Neural progenitor cell (in vitro differentiated cells): Measurements from ENCODE around the gene PSMB3.

Experiments
- CTCF ChIP-seq: fragments of 200-600 bp; sonication (generic); IDR thresholded peaks from 2 replicates; pipeline ENCODE4 v1.5.1; 2017; ENCODE audit warnings: antibody characterized with exemption, mild to moderate bottlenecking
- EZH2 ChIP-seq: fragments of 200-600 bp; sonication (generic); IDR thresholded peaks from 2 replicates; pipeline ENCODE4 v1.6.1; 2017; ENCODE audit warnings: antibody characterized with exemption, mild to moderate bottlenecking, moderate library complexity

GRCh38 chr17:38779965-38780752 lies 27.6 kb downstream of the PSMB3 start:
- TF ChIP-seq CTCF = no peak
- TF ChIP-seq EZH2 = no peak
